GM23338 (cell line): ENCODE data around the gene GBP6. TPM values are rescaled to one million over a fixed set of nuclear protein-coding genes. Genes with fewer than 3 reads are reported as not detected.

Experiments used
- ATAC-seq: fragments of 200-7000 bp; cut with Tn5 transposase; 3 replicates; pipeline ENCODE4 v1.9.1; 2020
- DNase-seq: peaks from one replicate; pipeline ENCODE4 v3.0.0-alpha.2; 2015; ENCODE audit warnings: low spot score
- H2AFZ ChIP-seq: fragments of 200-600 bp; sonication (generic); 2 replicates; pipeline ENCODE4 v1.8.0; 2016; ENCODE audit warnings: antibody characterized with exemption, mild to moderate bottlenecking, moderate library complexity
- H3F3A ChIP-seq: fragments of 200-600 bp; sonication (generic); replicated peaks from 2 replicates; pipeline ENCODE4 v1.8.0; 2017; ENCODE audit warnings: antibody characterized with exemption, mixed run types, low read depth
- H3K27ac ChIP-seq: fragments of 200-600 bp; sonication (generic); 2 replicates; pipeline ENCODE4 v1.6.1; 2016; ENCODE audit warnings: low read depth
- H3K27me3 ChIP-seq: fragments of 200-600 bp; sonication (generic); 2 replicates; pipeline ENCODE4 v1.8.0; 2016; ENCODE audit warnings: mild to moderate bottlenecking, mixed run types, moderate library complexity; ENCODE audit not compliant: insufficient read depth
- H3K36me3 ChIP-seq: fragments of 200-600 bp; sonication (generic); 2 replicates; pipeline ENCODE4 v1.8.0; 2016; ENCODE audit warnings: mild to moderate bottlenecking; ENCODE audit not compliant: insufficient read depth
- H3K4me1 ChIP-seq: fragments of 200-600 bp; sonication (generic); 2 replicates; pipeline ENCODE4 v1.8.0; 2016; ENCODE audit warnings: mild to moderate bottlenecking, moderate library complexity; ENCODE audit not compliant: insufficient read depth
- H3K4me2 ChIP-seq: fragments of 200-600 bp; sonication (generic); 2 replicates; pipeline ENCODE4 v1.7.1; 2017; ENCODE audit warnings: mixed run types
- H3K4me3 ChIP-seq: fragments of 200-600 bp; sonication (generic); 2 replicates; pipeline ENCODE4 v1.6.1; 2016; ENCODE audit warnings: mixed run types
- H3K79me2 ChIP-seq: fragments of 200-600 bp; sonication (generic); replicated peaks from 2 replicates; pipeline ENCODE4 v1.8.0; 2017; ENCODE audit warnings: mild to moderate bottlenecking; ENCODE audit not compliant: insufficient read depth
- H3K9me2 ChIP-seq: fragments of 200-600 bp; sonication (generic); 2 replicates; pipeline ENCODE4 v1.8.0; 2017; ENCODE audit not compliant: insufficient read depth
- H4K20me1 ChIP-seq: fragments of 200-600 bp; sonication (generic); replicated peaks from 2 replicates; pipeline ENCODE4 v1.8.0; 2017; ENCODE audit warnings: mild to moderate bottlenecking; ENCODE audit not compliant: insufficient read depth
- H3K27ac Mint-ChIP-seq: 2 replicates; pipeline ENCODE4 v1.8.0; 2020; ENCODE audit warnings: inconsistent platforms, mild to moderate bottlenecking, moderate library complexity, mixed read lengths
- H3K27me3 Mint-ChIP-seq: 3 replicates; pipeline ENCODE4 v1.8.0; 2022; ENCODE audit warnings: low read depth, mild to moderate bottlenecking, moderate library complexity, mixed read lengths, inconsistent platforms; ENCODE audit not compliant: insufficient read depth, poor library complexity
- H3K36me3 Mint-ChIP-seq: 3 replicates; pipeline ENCODE4 v1.8.0; 2021; ENCODE audit warnings: low read depth, mild to moderate bottlenecking, inconsistent platforms, moderate library complexity, mixed read lengths
- H3K4me1 Mint-ChIP-seq: 3 replicates; pipeline ENCODE4 v1.8.0; 2020; ENCODE audit warnings: mild to moderate bottlenecking, inconsistent platforms, mixed read lengths
- H3K4me3 Mint-ChIP-seq: 3 replicates; pipeline ENCODE4 v1.8.0; 2021; ENCODE audit warnings: moderate library complexity, mild to moderate bottlenecking, inconsistent platforms, mixed read lengths
- H3K9me3 Mint-ChIP-seq: 3 replicates; pipeline ENCODE4 v1.8.0; 2020; ENCODE audit warnings: moderate library complexity, mild to moderate bottlenecking, inconsistent platforms, mixed read lengths
- CREB1 ChIP-seq: fragments of 250-450 bp; sonication (Bioruptor Pico); IDR thresholded peaks from 2 replicates; pipeline ENCODE4 v1.5.0; 2020; ENCODE audit warnings: low read depth, mild to moderate bottlenecking, moderate library complexity
- CTCF ChIP-seq, 2 experiments: fragments of 200-600 bp in 1 of 2; sonication (generic) in 1 of 2; conservative IDR thresholded peaks; 2 replicates each; pipeline versions ENCODE4 v1.5.1 to v1.6.1; 2016 to 2017; ENCODE audit warnings: antibody characterized with exemption in 2 of 2, low read depth in 2 of 2, mild to moderate bottlenecking in 2 of 2, moderate library complexity in 1 of 2
- ETS1 ChIP-seq: IDR thresholded peaks from 2 replicates; pipeline ENCODE4 v1.6.1; 2016; ENCODE audit warnings: antibody characterized with exemption
- EZH2 ChIP-seq: fragments of 200-600 bp; sonication (generic); IDR thresholded peaks from one replicate; pipeline ENCODE4 v1.8.0; 2017; ENCODE audit warnings: antibody characterized with exemption, mild to moderate bottlenecking, low read depth; ENCODE audit not compliant: unreplicated experiment
- EZH2phosphoT487 ChIP-seq: fragments of 200-600 bp; sonication (generic); IDR thresholded peaks from one replicate; pipeline ENCODE4 v1.8.1; 2018; ENCODE audit warnings: antibody characterized with exemption; ENCODE audit not compliant: unreplicated experiment
- JUNB ChIP-seq: IDR thresholded peaks from one replicate; pipeline ENCODE4 v1.6.1; 2016; ENCODE audit warnings: antibody characterized with exemption; ENCODE audit not compliant: unreplicated experiment
- POLR2AphosphoS5 ChIP-seq: IDR thresholded peaks from 2 replicates; pipeline ENCODE4 v1.6.1; 2016; ENCODE audit warnings: antibody characterized with exemption, low read depth
- REST ChIP-seq: IDR thresholded peaks from one replicate; pipeline ENCODE4 v1.6.1; 2018; ENCODE audit warnings: antibody characterized with exemption; ENCODE audit not compliant: unreplicated experiment
- STAT1 ChIP-seq: IDR thresholded peaks from one replicate; pipeline ENCODE4 v1.6.1; 2016; ENCODE audit warnings: antibody characterized with exemption; ENCODE audit not compliant: unreplicated experiment
- ZNF114 ChIP-seq: fragments of 250-450 bp; sonication (Bioruptor Pico); IDR thresholded peaks from 2 replicates; pipeline ENCODE4 v1.5.0; 2020; ENCODE audit warnings: mild to moderate bottlenecking, moderate library complexity
- ZNF331 ChIP-seq: fragments of 250-450 bp; sonication (Bioruptor Pico); IDR thresholded peaks from 2 replicates; pipeline ENCODE4 v1.5.0; 2020; ENCODE audit warnings: low read depth, mild to moderate bottlenecking, moderate library complexity
- ZNF462 ChIP-seq: fragments of 250-450 bp; sonication (Bioruptor Pico); IDR thresholded peaks from 2 replicates; pipeline ENCODE4 v1.5.0; 2020; ENCODE audit warnings: mild to moderate bottlenecking, moderate library complexity
- polyA plus RNA-seq: library from polyadenylated mRNA; unstranded; fragments of >200 nt; fragmentation: Nextera tagmentation; extraction: Ambion mirVana; gene quantifications from 2 replicates; pipeline ENCODE4 v1.2.1, GENCODE V29; 2016
- total RNA-seq: library from RNA; depleted of rRNA; stranded (reverse); fragments of >200 nt; shearing (Covaris generic); gene quantifications from 2 replicates; pipeline ENCODE4 v1.2.3, GENCODE V29; 2014

Gene GBP6
- total and polyA plus RNA-seq, 2 experiments from 2014 or later = not detected

- no peak for TF ChIP-seq ETS1
- no peak for TF ChIP-seq CREB1 (CRISPR knock-in tag)
- TF ChIP-seq POLR2AphosphoS5 = no peak
These were observed 26.8 kb downstream of the GBP6 start (continued) for GRCh38 chr1:89390707-89391106.

GRCh38 chr1:89391686-89392085, 27.8 kb downstream of the GBP6 start:
- Mint-ChIP-seq H3K4me3 (no peak overlapping the region), H3K27ac (no peak overlapping the region), H3K4me1 (no peaks in the 10 kb centered on the region), H3K27me3 (peaks cover 6% of the 10 kb centered on the region), H3K36me3 (no peaks in the 10 kb centered on the region), H3K9me3 (peaks cover 3% of the 10 kb centered on the region; the same call in 1 of the 3 replicates)
- H3K4me1 ChIP-seq = no peaks in the 10 kb centered on the region
- H3K9me2 ChIP-seq = 0 out of 2 replicates have a peak, but pooled peaks cover 4% of the 10 kb centered on the region
- no peaks in the 10 kb centered on the region for H3K36me3 ChIP-seq
- H3K4me3 ChIP-seq = no peak overlapping the region
- no peak for DNase-seq
- no peaks in the 10 kb centered on the region for H3F3A ChIP-seq
- no peak overlapping the region for H3K27ac ChIP-seq
- no peak overlapping the region for H2AFZ ChIP-seq
- H3K27me3 ChIP-seq = no peaks in the 10 kb centered on the region
- no peak overlapping the region for H3K4me2 ChIP-seq
- no peaks in the 10 kb centered on the region for H4K20me1 ChIP-seq
- H3K79me2 ChIP-seq = no peaks in the 10 kb centered on the region
- ATAC-seq = no peak
- TF ChIP-seq CREB1 (CRISPR knock-in tag) = no peak
- TF ChIP-seq STAT1 = no peak
- no peak for TF ChIP-seq ZNF114 (CRISPR knock-in tag)
- no peak for TF ChIP-seq ZNF331 (CRISPR knock-in tag)
- TF ChIP-seq CTCF (conservative IDR thresholded peaks at IDR 0.05; ENCODE audit: low read depth in 2 of 2) = no peak
- TF ChIP-seq EZH2phosphoT487 = no peak
- no peak for TF ChIP-seq ZNF462 (CRISPR knock-in tag)
- TF ChIP-seq JUNB = no peak
- no peak for TF ChIP-seq ETS1
- no peak for TF ChIP-seq EZH2
- TF ChIP-seq REST = no peak
